GM21825 (cell line): ENCODE results near the gene ERCC6L.
"Not testable (repeated sequence)": the region's sequence is repeated elsewhere in the genome, so short reads cannot be mapped to it uniquely, and the experiment has no call there.

Source experiments
- ATAC-seq: cut with Tn5 transposase; IDR thresholded peaks from one replicate; pipeline ENCODE4 v1.9.1; 2021; ENCODE audit warnings: mild to moderate bottlenecking, moderate library complexity; ENCODE audit not compliant: unreplicated experiment

Gene ERCC6L

DNA sequence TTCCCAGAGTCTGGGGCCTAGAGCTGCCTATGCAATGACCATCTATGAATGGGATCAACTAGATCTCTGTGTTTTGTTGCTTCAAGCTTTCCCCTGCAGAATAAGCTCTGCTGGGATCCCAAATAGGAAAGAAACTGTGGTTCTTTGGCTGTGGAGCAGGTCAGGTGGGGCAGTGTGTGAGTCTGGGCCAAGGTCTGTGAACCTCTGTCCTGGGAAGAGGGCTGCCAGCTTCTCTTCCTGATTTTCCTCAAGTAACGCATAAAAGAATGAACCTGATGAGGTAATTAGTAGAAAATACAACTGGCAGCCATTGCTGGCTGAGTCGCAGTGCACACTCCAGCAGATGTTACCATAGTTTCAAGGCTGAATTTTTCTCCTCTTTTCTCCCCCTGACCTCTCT is 61.8 kb downstream of the ERCC6L start:
- no peak for ATAC-seq

- not testable (repeated sequence) for ATAC-seq
Measured at GRCh38 chrX:72176289-72176688, 62.5 kb downstream of the ERCC6L start.

DNA sequence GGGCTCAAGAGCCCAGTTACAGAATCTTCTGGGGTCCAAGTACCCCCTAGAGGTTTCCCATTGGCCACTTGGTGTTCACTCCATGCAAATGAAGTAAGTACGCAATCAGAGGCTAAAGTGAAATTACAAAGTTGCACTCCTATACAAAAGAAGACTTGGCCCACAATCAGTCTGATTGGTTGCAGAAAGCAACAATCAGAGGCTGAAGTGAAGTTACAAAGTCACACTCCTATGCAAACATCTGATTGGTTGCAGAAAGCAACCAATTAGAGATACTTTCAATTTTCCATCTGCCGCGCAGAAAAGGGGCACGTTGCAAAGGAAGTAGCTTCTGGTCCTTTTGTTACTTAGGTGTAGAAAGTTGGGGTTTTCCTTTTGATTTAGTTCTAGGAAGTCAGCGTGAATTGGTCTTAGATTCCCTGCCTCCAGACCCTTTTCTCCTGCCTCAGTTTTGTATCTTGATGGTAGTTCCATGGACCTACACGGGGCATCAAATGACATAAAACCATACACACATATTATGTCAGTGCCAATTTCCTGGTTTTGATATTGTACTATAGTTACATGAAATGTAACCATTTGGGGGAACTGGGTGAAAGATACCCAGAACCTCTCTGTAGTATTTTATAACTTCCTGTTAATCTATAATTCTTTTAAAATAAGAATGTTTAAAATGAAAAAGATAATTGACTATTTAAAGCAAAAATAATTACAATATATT is 69.7 kb downstream of the ERCC6L start:
- ATAC-seq = no peak

- ATAC-seq = no peak
Measured at GRCh38 chrX:72165551-72165950, 73.3 kb downstream of the ERCC6L start.

DNA sequence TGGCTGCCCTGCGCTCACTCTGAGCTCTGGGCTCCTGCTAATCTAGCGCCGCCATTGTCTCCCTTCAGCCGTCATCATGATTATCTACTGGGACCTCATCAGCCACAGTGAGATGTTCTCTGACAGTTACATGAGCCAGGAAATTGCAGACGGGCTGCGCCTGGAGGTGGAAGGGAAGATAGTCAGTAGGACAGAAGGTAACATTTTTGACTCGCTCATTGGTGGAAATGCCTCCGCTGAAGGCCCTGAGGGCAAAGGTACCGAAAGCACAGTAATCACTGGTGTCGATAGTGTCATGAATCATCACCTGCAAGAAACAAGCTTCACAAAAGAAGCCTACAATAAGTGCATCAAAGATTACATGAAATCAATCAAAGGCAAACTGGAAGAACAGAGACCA is 79.1 kb downstream of the ERCC6L start:
- ATAC-seq = no peak

DNA sequence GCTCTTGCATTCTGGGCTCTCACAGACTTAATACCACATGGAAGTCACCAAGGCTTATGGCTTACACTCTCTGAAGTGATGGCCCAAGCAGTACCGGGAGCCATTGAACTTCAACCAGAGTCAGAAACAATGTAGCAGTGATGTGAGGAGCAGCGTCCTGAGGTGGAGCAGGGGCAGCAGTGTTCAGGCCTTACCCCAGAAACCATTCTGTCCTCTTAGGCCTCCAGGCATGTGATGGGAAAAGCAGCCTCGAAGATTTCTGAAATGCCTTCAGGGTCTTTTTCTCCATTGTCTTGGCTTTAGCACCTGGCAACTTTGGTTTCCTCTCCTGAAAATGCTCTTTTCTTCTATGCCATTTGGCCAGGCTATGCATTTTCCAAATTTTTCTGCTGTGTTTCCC is 80.1 kb downstream of the ERCC6L start:
- no peak for ATAC-seq
